NCI-H748 (cell line): ENCODE data around the gene EGLN2.
A peak's percentile ranks its signal among the peaks of the same experiment; 100 is the strongest.
"Not testable (repeated sequence)": the region's sequence is repeated elsewhere in the genome, so short reads cannot be mapped to it uniquely, and the experiment has no call there.

Experiments
- DNase-seq: peaks from one replicate; lab custom pipeline; 2025; ENCODE audit not compliant: unreplicated experiment; lab: John Stamatoyannopoulos, UW

The EGLN2 gene

GRCh38 chr19:40801426-40802299 is 2.7 kb downstream of the EGLN2 start:
- DNase-seq, result no peak

DNA sequence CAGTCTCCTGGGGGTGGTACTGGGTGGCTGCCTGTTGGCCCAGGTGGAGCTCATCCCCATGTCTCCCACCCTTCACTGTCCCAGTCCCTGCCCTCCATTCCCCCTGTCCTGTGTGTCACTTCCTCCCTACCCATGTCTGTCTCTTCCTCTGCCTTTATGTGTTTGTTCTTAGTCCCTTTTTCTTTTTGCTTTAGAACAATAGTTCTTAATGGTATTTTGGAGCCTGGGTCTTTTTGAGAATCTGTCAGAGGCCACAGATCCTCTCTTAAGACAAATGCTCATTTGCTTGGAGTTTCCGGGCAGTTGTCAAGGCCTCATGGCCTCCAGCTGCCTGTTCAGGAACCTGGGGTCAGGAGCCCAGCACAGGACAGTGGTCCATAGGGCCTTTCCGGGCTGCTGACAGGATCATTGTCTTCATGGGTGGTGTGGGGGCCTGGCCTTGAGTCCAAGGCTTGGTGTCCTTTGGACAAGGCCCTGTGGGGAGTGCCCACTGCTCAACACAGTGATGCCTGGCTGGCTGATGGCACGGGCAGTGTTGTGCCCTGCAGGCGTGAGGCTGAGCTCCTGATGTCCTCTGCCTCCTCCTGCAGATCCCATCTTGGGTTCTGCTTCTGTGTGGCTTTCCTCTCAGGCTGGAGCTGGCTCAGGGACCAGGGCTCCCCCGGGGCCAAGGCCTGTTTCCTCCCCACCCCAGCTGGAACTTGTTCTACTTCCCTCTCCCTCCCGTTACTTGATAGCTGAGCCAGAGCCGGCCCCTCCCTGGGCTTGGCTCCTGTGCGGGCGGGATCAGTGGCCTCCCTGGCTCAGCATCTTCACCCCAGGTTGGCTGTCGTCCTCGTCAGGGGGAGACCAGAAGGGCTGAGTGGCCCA is 3.5 kb downstream of the EGLN2 start:
- no peak for DNase-seq

GRCh38 chr19:40803170-40803856 is 4.3 kb downstream of the EGLN2 start:
- no peak for DNase-seq

DNA sequence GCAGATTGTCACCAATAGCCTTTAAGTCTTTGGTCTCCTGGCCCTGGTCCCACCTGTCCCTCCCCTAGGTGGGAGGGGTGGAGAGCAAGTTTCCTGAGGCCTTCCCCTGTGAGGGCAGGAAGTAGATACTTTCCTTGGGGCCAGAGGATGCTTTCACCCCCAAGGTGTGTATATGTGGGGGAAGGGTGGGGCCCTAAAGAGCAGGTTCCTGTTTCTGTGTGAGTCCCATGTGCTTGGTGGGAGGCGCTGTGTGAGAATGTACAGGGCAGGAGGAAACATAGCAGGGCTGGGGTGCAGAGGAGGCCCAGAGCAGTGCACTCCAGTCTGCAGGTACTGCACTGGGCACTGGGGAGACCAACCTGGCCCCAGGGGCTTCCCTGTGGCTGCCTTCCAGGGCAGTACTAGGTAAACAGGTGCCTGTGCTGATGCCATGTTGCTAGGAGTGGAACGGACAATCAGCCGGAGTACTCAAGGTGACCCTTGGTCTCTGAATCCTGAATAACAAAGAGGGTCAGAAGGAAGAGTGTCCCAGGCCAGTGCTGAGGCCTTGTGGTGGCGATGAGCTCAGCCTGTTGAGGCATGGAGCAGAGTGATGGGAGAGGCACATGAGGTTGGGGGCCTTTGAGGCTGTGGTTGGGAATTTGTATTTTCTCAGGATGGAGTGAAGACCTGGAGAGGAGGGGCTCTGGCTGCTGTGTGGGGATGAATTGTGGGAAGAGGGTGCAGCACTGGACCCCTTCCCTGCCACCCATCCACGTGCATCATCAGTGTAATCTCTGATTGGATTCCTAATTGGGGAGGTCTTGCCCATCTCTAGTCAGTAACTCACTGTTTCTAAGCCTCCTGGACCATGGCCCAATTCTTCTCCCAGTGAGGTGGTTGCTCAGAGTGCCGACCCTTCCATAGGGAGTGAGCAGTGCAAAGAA is 5.1 kb downstream of the EGLN2 start:
- no peak for DNase-seq

GRCh38 chr19:40804783-40805242 is 5.8 kb downstream of the EGLN2 start:
- no peak for DNase-seq

DNA sequence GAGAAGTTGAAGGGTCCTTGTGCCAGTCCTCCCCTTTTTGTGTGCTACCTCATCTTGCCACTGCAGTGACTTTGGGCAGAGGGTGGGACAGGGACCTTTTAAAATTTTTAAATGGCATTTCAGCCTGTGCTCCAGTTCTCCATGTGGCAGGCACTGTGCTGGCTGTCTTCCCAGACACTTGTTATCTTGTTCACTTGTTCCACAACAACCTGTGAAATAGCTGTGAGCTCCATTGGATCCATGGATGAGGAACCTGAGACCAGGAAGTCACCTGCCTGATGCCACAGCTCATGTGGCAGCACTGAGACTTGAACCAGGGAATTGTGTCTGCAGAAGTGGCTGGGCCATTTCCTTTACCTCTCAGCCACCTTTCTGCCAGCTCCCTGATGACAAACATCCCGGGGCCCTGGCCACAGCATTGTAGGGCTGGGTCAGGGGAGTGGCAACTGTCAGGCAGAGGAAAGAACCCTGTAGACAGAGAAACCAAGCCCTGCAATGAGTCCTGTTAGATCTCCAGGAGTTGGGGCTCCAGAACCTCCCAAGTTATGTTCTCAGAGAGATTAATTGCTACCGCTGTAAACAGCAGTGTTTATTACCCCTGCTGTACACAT is 6.4 kb downstream of the EGLN2 start:
- DNase-seq, result no peak

DNA sequence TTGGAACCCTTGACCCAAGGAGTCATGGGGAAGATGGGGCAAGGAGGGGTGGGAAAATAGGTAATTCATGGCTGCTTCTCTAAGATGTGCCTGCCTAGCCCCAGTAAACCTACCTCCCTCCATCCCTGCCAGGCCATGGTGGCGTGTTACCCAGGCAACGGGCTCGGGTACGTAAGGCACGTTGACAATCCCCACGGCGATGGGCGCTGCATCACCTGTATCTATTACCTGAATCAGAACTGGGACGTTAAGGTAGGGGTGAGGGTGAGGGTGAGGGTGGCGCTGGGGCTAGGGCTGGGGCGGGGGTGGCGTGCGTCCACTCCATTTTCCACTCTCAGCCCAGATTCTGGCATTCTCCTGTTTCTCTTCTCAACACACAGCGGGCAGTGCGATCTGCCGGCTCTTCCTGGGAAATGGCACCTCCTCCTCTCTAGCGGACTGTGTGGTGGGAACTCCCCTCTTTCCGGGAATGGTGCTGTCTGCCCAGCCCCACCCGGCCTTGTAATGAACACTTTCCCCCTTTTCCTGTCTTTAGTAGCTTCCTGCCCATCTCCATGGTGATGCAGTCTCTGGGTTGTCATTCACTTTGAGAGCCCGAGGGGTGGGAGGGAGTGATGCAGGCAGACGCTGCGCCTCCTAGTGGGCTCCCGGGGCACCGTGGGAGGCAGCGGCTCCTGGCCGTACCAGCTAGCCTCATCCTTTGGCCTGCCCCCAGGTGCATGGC is 7.6 kb downstream of the EGLN2 start:
- peak; percentile 86 for DNase-seq

DNA sequence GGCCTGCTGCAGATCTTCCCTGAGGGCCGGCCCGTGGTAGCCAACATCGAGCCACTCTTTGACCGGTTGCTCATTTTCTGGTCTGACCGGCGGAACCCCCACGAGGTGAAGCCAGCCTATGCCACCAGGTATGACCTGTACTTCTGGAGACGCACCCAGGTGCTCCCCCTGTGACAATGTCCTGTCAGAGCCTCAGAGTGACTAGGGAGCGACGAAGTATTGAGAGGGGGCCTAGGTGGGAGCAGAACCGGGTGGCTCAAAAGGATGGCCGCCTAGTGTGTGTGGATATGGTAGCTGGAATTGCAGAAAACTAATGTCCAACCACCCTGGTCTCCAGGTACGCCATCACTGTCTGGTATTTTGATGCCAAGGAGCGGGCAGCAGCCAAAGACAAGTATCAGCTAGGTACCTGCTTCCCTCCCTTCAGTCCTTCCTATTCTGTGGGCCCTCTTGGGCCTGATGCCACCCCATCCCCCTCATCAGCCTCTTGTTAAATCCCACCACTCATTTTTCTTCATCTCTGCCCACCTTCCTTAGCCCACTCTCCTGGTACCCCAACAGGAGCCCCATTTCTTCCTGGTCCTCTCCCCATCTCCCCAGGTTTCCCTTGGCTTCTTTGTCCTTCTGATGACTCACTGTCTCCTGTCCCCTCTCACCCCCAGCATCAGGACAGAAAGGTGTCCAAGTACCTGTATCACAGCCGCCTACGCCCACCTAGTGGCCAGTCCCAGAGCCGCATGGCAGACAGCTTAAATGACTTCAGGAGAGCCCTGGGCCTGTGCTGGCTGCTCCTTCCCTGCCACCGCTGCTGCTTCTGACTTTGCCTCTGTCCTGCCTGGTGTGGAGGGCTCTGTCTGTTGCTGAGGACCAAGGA is 8.4 kb downstream of the EGLN2 start:
- peak; percentile 36 for DNase-seq

GRCh38 chr19:40808021-40808325 is 9.0 kb downstream of the EGLN2 start:
- DNase-seq, result no peak

GRCh38 chr19:40808497-40808896 is 9.5 kb downstream of the EGLN2 start:
- DNase-seq, result no peak

GRCh38 chr19:40809358-40810086 is 10.5 kb downstream of the EGLN2 start:
- no peak for DNase-seq

GRCh38 chr19:40810160-40810559 is 11.2 kb downstream of the EGLN2 start:
- DNase-seq, result no peak

- peak; percentile 85 for DNase-seq
Observed at GRCh38 chr19:40810649-40811408, 11.8 kb downstream of the EGLN2 start.

GRCh38 chr19:40811478-40812341 is 12.7 kb downstream of the EGLN2 start:
- peak; percentile 21 for DNase-seq

- not testable (repeated sequence) for DNase-seq
Observed at GRCh38 chr19:40812571-40812970, 13.6 kb downstream of the EGLN2 start.

GRCh38 chr19:40813182-40813581 is 14.2 kb downstream of the EGLN2 start:
- no peak for DNase-seq
